Left ventricle myocardium inferior (tissue), 1 donor: ENCODE measurements around the gene NDC1. TPM values are rescaled to one million over a fixed set of nuclear protein-coding genes. Genes with fewer than 3 reads are reported as not detected.

Experiments
- DNase-seq: peaks from one replicate; pipeline ENCODE4 v3.0.0-alpha.2; 2020
- H3K27ac ChIP-seq: fragments of 200-600 bp; replicated peaks from 2 replicates; pipeline ENCODE4 v1.8.0; 2021
- H3K27me3 ChIP-seq: fragments of 200-600 bp; 2 replicates; pipeline ENCODE4 v1.8.0; 2021; ENCODE audit warnings: low read depth
- H3K36me3 ChIP-seq: fragments of 200-600 bp; 2 replicates; pipeline ENCODE4 v1.8.0; 2021
- H3K4me1 ChIP-seq: fragments of 200-600 bp; 2 replicates; pipeline ENCODE4 v1.8.0; 2021
- H3K4me3 ChIP-seq: fragments of 200-600 bp; 2 replicates; pipeline ENCODE4 v1.8.0; 2021; ENCODE audit warnings: mild to moderate bottlenecking, moderate library complexity
- H3K9me3 ChIP-seq: fragments of 200-600 bp; replicated peaks from 2 replicates; pipeline ENCODE4 v1.8.0; 2021
- CTCF ChIP-seq: fragments of 200-600 bp; IDR thresholded peaks from 2 replicates; pipeline ENCODE4 v1.8.0; 2021; ENCODE audit warnings: antibody characterized with exemption, mild to moderate bottlenecking, borderline replicate concordance
- intact Hi-C: fragments of 100-400 bp; cut with micrococcal nuclease; formaldehyde crosslinking; loops from one replicate; pipeline ENCODE4 v1.11.0; 2022
- total RNA-seq: library from RNA; stranded (reverse); fragmentation: NEBNext Ultra II Directional; extraction: Animal tissue kit (Norgen Biotek cat#: 25700); gene quantifications from one replicate; pipeline ENCODE4 v1.2.1, GENCODE V29; 2021
- donor health status: DM: no; HTN: yes; CAD: no; lungs with severe emphysema.

The NDC1 gene
- total RNA-seq, 1 donor from 2014 or later = 5.7 TPM

- Histone ChIP-seq H3K36me3 (no peaks in the 10 kb centered on the region), H3K27me3 (peaks cover 48% of the 10 kb centered on the region), H3K4me3 (no peak overlapping the region), H3K9me3 (no peaks in the 10 kb centered on the region), H3K27ac (no peak overlapping the region), H3K4me1 (no peaks in the 10 kb centered on the region)
- no peak for TF ChIP-seq CTCF
- no peak for DNase-seq
- intact Hi-C loops = no loop called here
These were observed 107.0 kb downstream of the NDC1 start for GRCh38 chr1:53731043-53731600.

GRCh38 chr1:53730224-53730865, 107.8 kb downstream of the NDC1 start:
- Histone ChIP-seq H3K27me3 (peaks cover 41% of the 10 kb centered on the region), H3K4me3 (no peak overlapping the region), H3K27ac (no peak overlapping the region), H3K9me3 (no peaks in the 10 kb centered on the region), H3K4me1 (no peaks in the 10 kb centered on the region), H3K36me3 (no peaks in the 10 kb centered on the region)
- no peak for TF ChIP-seq CTCF
- intact Hi-C loops = no loop called here
- no peak for DNase-seq

- no peak overlapping the region for H3K27ac ChIP-seq
- intact Hi-C loops = no loop called here
- DNase-seq = no peak
- peaks cover 42% of the 10 kb centered on the region for H3K27me3 ChIP-seq
- no peaks in the 10 kb centered on the region for H3K36me3 ChIP-seq
- TF ChIP-seq CTCF = no peak
- H3K9me3 ChIP-seq = no peaks in the 10 kb centered on the region
- no peaks in the 10 kb centered on the region for H3K4me1 ChIP-seq
- no peak overlapping the region for H3K4me3 ChIP-seq
These were observed 108.5 kb downstream of the NDC1 start for GRCh38 chr1:53729456-53730223.

GRCh38 chr1:53728702-53729455, 109.2 kb downstream of the NDC1 start:
- H3K4me3 ChIP-seq = no peak overlapping the region
- H3K27me3 ChIP-seq = peaks cover 39% of the 10 kb centered on the region
- H3K4me1 ChIP-seq = no peaks in the 10 kb centered on the region
- intact Hi-C loops = no loop called here
- no peaks in the 10 kb centered on the region for H3K36me3 ChIP-seq
- no peak for DNase-seq
- no peak overlapping the region for H3K27ac ChIP-seq
- H3K9me3 ChIP-seq = no peaks in the 10 kb centered on the region
- TF ChIP-seq CTCF = no peak

GRCh38 chr1:53728196-53728595, 109.9 kb downstream of the NDC1 start:
- TF ChIP-seq CTCF = no peak
- H3K36me3 ChIP-seq = no peaks in the 10 kb centered on the region
- H3K27me3 ChIP-seq = peaks cover 34% of the 10 kb centered on the region
- no peak overlapping the region for H3K4me3 ChIP-seq
- H3K27ac ChIP-seq = no peak overlapping the region
- intact Hi-C loops = no loop called here
- no peaks in the 10 kb centered on the region for H3K9me3 ChIP-seq
- H3K4me1 ChIP-seq = no peaks in the 10 kb centered on the region
- no peak for DNase-seq
